GM11168 (cell line): ENCODE measurements around the gene USP32.

Experiments
- in situ Hi-C: fragments of 300-500 bp; cut with MboI; formaldehyde crosslinking; loops from one replicate; pipeline ENCODE4 v1.12.0; 2022; ENCODE audit warnings: low sequenced_read_pairs; ENCODE audit not compliant: unreplicated experiment

USP32 gene

GRCh38 chr17:60161598-60162330 is 230.2 kb downstream of the USP32 start:
- in situ Hi-C loops = no loop called here

GRCh38 chr17:60160829-60161501 is 231.0 kb downstream of the USP32 start:
- in situ Hi-C loops = no loop called here

GRCh38 chr17:60159479-60159866 is 232.5 kb downstream of the USP32 start:
- in situ Hi-C loops = no loop called here

GRCh38 chr17:60158751-60159478 is 233.0 kb downstream of the USP32 start:
- in situ Hi-C loops = no loop called here

GRCh38 chr17:60157487-60158040 is 234.4 kb downstream of the USP32 start:
- in situ Hi-C loops = no loop called here

GRCh38 chr17:60156746-60157145 is 235.2 kb downstream of the USP32 start:
- in situ Hi-C loops = no loop called here

GRCh38 chr17:60155815-60156214 is 236.1 kb downstream of the USP32 start:
- in situ Hi-C loops = no loop called here

- in situ Hi-C loops = no loop called here
These were observed 236.5 kb downstream of the USP32 start for GRCh38 chr17:60155427-60155814.

- in situ Hi-C loops = no loop called here
These were observed 237.1 kb downstream of the USP32 start for GRCh38 chr17:60154616-60155426.

- in situ Hi-C loops = no loop called here
These were observed 238.1 kb downstream of the USP32 start for GRCh38 chr17:60153606-60154390.

- in situ Hi-C loops = no loop called here
These were observed 240.6 kb downstream of the USP32 start for GRCh38 chr17:60151355-60151754.

- in situ Hi-C loops = loop anchor here (10.0 kb wide), 1 partner anchor 285 kb away; no protein-coding TSS in a partner anchor
These were observed 242.0 kb downstream of the USP32 start, which contains the start of gene CA4 for GRCh38 chr17:60149691-60150582. TSS of gene CA4 (plus strand) at chr17:60149973. CDS start at chr17:60150035, 62 bp downstream.

- in situ Hi-C loops = loop anchor here (10.0 kb wide), 1 partner anchor 286 kb away; no protein-coding TSS in a partner anchor
These were observed 243.6 kb downstream of the USP32 start for GRCh38 chr17:60148373-60148772.

GRCh38 chr17:60147553-60148223 is 244.2 kb downstream of the USP32 start:
- in situ Hi-C loops = loop anchor here (10.0 kb wide), 1 partner anchor 287 kb away; no protein-coding TSS in a partner anchor

- in situ Hi-C loops = loop anchor here (10.0 kb wide), 1 partner anchor 289 kb away; no protein-coding TSS in a partner anchor
These were observed 245.7 kb downstream of the USP32 start for GRCh38 chr17:60146206-60146605.

GRCh38 chr17:60145006-60145935 is 246.7 kb downstream of the USP32 start:
- in situ Hi-C loops = loop anchor here (10.0 kb wide), 1 partner anchor 290 kb away; no protein-coding TSS in a partner anchor
